SH-SY5Y (cell line): ENCODE measurements around the gene CENPT.

ENCODE experiments used
- GATA2 ChIP-seq: IDR thresholded peaks from 2 replicates; pipeline ENCODE4 v1.6.1; 2011; ENCODE audit warnings: mild to moderate bottlenecking, low read depth, low read length
- GATA3 ChIP-seq: IDR thresholded peaks from 2 replicates; pipeline ENCODE4 v1.6.1; 2011; ENCODE audit warnings: low read depth, mild to moderate bottlenecking, low read length, moderate library complexity

DNA sequence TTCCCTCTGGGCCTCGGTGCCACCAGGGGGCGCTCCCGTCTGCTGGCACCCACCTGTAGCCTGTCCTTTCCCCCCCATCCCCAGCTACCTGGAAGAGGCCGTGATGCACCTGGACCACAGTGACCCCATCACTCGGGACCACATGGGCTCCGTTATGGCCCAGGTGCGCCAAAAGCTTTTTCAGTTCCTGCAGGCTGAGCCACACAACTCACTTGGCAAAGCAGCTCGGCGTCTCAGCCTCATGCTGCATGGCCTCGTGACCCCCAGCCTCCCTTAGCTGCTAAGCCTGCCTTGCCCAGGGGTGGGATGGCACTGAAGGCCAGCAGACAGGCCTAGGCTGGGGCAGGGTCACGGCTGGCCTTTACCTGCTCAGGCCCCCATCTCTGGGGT lies 36.4 kb upstream of the CENPT start:
- TF ChIP-seq GATA2 (no peak), GATA3 (no peak)
